ENCODE results near the gene SLX9.

Gene SLX9

DNA sequence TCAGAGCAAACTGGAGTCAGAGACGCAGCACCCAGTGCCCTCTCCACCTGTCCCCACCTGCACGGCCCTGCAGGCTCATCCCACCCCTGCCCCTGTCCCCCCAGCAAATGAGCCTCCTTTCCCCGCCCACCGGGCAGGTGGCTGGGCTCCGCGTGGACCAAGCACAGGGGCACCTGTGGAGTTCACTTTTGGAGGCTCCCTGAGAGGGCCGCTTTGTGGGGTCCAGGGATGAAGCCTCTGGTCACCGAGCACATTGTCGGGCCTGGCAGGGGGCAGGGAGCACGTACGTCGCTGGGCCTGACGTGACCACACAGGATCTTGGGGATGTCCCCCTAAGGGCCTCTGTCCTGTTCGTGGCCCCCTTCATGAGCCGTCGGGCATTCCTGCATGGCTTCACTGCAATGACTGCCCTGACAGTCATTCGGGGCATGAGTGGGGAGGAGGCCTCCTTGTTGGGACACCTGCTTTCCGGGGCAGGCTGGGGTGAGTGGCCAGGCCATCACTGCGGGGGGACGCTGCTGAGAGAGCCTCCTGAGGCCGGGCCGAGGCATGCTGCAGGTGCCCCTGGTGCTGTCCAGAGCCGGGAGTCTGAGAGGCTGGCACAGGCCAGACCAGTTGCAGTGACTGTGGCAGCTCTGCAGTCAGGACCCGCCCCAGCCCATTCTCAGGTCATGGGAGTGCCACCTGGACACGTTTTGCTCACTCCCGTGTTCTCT, 19.7 kb downstream of the SLX9 start:
- H3K27ac Mint-ChIP-seq, result no peak overlapping the region
- peaks cover 11% of the 10 kb centered on the region for H3K4me1 Mint-ChIP-seq
- DNase-seq (no peak), ATAC-seq (peak; percentile 41)
- no peaks in the 10 kb centered on the region for H3K9me3 Mint-ChIP-seq
- H3K4me3 Mint-ChIP-seq, result no peak overlapping the region
- no peaks in the 10 kb centered on the region for H3K27me3 Mint-ChIP-seq
- peaks cover 45% of the 10 kb centered on the region for H3K36me3 Mint-ChIP-seq (ENCODE audit: low read depth)

DNA sequence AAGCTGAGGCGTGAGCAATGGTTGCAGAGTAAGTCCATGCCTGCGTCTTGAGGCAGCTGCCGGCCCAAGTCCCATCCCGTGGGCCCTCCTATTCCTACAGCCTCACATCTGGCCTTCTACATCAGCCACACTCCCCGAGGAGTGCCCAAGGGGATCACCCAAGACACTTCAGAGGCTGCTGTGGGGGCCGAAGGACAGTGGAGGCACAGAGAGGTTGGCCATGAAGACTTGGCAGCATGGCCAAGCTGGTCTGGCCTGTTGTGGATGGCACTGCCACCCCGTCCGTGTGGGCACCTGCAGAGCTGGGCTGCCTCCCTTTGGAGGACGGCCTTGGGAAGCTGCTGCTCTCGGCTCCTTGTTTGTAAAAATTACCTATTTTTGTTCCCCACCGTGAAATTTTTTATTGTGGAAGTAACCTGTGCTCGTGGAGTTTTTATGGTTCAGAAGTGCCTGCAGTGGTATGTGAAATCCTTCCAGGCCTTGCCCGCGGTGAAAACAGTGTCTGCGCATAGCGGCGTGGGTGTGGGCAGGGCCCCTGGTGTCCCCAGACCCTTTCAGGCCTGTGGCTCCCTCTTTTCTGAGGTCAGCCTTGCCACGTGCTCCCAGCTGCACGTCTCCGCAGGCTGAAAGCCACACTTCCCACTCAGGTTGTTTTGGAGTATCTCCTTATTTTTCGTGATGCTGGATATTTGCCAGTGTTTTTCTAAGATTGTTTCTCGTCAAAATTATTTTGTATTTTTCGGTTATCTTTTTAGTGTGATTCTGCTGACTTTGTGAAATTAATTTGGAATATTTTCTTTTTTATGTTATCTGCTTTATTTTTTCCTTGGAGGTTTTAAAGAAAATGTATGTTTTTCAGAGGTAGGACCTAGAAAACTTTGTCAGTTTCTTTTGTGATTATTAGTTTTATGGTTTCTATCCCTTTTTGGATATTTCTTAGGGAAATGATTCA, 20.6 kb downstream of the SLX9 start:
- DNase-seq, result no peak
- peaks cover 51% of the 10 kb centered on the region for H3K36me3 Mint-ChIP-seq (ENCODE audit: low read depth)
- ATAC-seq, result no peak
- H3K4me1 Mint-ChIP-seq, result peaks cover 20% of the 10 kb centered on the region
- H3K9me3 Mint-ChIP-seq, result no peaks in the 10 kb centered on the region
- H3K4me3 Mint-ChIP-seq, result no peak overlapping the region
- no peaks in the 10 kb centered on the region for H3K27me3 Mint-ChIP-seq
- no peak overlapping the region for H3K27ac Mint-ChIP-seq

GRCh38 chr21:44962403-44962966, 22.7 kb downstream of the SLX9 start:
- Mint-ChIP-seq H3K4me3 (no peak overlapping the region), H3K9me3 (no peaks in the 10 kb centered on the region), H3K27ac (no peak overlapping the region), H3K36me3 (ENCODE audit: low read depth) (peaks cover 48% of the 10 kb centered on the region), H3K4me1 (peaks cover 32% of the 10 kb centered on the region), H3K27me3 (no peaks in the 10 kb centered on the region)
- DNase-seq (no peak), ATAC-seq (no peak)

DNA sequence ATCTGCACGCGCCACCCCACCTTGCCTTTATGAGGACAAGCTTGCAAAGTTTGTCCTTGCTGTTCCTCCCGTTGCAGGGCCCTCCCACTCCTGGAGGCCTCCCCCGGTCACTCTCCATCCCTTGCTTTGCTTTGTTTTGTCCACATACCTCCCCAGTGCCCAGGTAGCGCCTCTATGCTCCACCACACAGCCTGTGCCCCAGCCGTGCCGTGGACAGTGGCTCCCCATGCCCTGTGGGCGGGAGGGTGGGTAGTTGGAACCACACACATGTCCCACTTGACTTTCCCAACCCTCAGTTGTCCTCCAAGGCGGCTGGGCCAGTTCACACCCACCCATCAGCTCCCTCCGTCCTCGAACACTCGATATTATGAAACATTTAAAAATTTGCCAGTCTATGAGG, 24.6 kb downstream of the SLX9 start:
- no peak for ATAC-seq

DNA sequence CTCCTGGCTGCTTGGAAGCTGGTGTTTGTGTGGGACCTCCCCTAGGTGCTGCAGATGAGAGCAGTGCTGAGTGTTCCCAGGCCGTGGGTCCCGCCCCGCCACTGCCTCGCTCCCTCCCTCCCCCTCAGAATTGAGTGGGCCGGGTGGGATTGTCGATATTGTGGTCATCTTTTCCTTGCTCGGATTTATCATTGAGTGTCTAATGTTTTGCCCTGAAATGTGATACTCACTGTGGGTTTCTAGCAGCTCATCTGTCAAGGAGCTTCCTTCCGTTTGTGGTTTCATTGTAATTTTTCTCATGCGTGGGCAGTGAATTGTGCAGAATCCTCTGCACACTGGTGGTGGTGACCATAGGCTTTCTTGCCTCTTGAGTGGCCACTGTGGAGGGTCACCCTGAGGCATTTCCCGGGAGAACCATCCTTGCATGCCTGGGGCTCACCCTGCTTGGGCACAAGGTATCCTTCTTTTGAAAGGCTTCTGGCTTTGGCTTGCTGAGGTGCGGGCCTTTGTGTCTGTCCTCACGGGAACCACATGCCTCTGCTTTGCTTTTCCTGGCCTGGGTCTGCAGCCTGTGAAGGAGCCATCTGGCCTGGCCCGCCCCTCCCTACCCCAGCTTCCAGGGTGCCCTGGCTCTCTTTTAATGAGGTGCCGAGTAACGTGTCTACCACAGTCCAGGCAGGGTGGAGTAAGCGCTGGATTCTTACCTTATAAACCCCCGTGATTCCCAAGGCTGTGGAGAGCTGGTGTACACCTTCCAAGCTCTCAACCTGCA, 25.6 kb downstream of the SLX9 start:
- no peaks in the 10 kb centered on the region for H3K27me3 Mint-ChIP-seq
- peaks cover 54% of the 10 kb centered on the region for H3K36me3 Mint-ChIP-seq (ENCODE audit: low read depth)
- peak overlapping the region; percentile 51 for H3K27ac Mint-ChIP-seq
- ATAC-seq, result peak; percentile 59
- no peaks in the 10 kb centered on the region for H3K9me3 Mint-ChIP-seq
- peaks cover 48% of the 10 kb centered on the region for H3K4me1 Mint-ChIP-seq
- peak overlapping the region; percentile 42 for H3K4me3 Mint-ChIP-seq
- peak; percentile 39 for DNase-seq

More for the DNA sequence above, 24.6 kb downstream of the SLX9 start:
- no peak for DNase-seq
- H3K27ac Mint-ChIP-seq, result no peak overlapping the region
- H3K9me3 Mint-ChIP-seq, result no peaks in the 10 kb centered on the region
- peaks cover 43% of the 10 kb centered on the region for H3K4me1 Mint-ChIP-seq
- H3K4me3 Mint-ChIP-seq, result no peak overlapping the region
- H3K27me3 Mint-ChIP-seq, result no peaks in the 10 kb centered on the region
- H3K36me3 Mint-ChIP-seq (ENCODE audit: low read depth), result peaks cover 50% of the 10 kb centered on the region

GRCh38 chr21:44966135-44967081, 26.6 kb downstream of the SLX9 start:
- ATAC-seq (no peak), DNase-seq (no peak)
- no peaks in the 10 kb centered on the region for H3K27me3 Mint-ChIP-seq
- peaks cover 49% of the 10 kb centered on the region for H3K36me3 Mint-ChIP-seq (ENCODE audit: low read depth)
- H3K4me1 Mint-ChIP-seq, result peaks cover 48% of the 10 kb centered on the region
- no peak overlapping the region for H3K27ac Mint-ChIP-seq
- H3K4me3 Mint-ChIP-seq, result no peak overlapping the region
- H3K9me3 Mint-ChIP-seq, result no peaks in the 10 kb centered on the region

DNA sequence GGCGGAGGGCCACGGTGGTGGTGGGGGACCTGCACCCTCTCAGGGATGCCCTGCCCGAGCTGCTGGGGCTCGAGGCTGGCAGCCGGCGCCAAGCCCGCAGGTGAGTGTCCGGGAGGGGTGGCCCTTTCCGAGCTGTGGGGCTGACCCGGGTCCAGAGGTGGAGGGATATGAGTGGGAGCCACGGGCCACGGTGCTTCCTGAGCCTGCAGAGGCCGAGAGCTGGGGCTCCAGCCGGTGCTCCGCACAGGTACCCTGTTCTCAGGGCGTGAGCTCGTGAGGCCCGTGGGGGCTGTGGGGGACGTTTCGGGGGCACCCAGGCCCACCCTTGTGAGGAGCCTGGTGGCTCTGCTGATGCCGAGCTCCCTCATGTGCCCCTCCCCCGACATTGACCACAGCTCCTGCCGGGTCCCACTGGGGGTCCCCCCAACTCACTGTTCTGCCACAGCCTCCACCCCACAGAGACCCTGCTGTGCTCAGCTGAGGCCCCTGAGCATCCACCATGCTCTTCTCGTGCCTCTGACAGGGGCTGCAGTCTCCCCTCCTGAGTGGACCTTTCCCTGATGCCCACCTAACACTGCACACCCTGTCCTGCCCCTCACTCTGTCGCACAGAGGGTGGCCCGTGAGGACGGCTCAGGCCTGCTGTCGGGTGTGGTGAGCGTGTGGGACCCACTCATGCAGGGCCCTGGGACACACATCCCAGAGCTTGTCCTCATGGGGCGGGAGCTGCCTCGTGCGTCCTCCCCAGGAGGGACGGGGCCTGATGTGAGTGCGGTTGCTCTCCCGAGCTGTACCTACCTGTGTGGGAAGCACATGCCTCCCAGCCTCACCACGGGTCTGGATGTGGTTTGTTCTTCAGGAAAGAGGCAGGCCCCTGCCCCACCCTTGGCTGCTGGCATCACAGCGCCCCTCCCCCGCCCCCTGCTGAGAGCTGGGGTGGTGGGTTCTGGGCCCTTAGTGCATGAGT, 27.5 kb downstream of the SLX9 start:
- no peak overlapping the region for H3K4me3 Mint-ChIP-seq
- H3K4me1 Mint-ChIP-seq, result peaks cover 48% of the 10 kb centered on the region
- H3K27ac Mint-ChIP-seq, result no peak overlapping the region

DNA sequence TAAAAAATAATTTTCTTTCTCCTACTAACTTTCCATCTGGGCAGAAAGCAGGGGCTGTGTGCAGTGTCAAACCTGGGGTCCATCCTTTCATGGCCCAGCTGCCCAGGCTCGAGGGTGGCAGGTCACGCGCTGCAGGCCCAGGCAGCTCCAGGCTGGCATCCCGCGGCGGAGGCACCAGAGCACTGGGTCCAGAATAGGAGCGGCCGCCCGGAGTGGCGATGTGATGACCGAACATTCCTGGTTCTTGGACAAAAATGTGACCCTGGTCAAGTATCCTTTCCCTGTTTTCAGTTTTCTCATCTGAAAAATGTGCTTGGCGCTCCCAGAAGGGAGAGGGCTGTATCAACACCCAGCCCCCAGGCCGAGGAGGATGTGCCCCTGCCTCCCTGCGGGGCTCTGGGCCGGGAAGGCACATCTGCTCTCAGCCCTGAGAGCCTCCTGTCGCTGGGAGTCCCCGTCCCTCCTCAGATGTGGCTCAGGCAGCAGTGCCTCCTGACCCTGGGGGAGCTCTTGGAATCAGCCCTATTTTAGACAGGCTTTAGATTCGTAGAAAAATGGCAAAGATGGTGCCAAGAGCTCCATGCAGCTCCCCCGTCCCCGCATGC, 29.3 kb downstream of the SLX9 start:
- Mint-ChIP-seq H3K27me3 (no peaks in the 10 kb centered on the region), H3K4me3 (no peak overlapping the region), H3K9me3 (no peaks in the 10 kb centered on the region), H3K27ac (peak overlapping the region; percentile 14), H3K36me3 (ENCODE audit: low read depth) (peaks cover 31% of the 10 kb centered on the region), H3K4me1 (peaks cover 39% of the 10 kb centered on the region)
- no peak for DNase-seq
- ATAC-seq, result no peak

More for the DNA sequence above, 27.5 kb downstream of the SLX9 start:
- no peak for DNase-seq
- no peak for ATAC-seq
- no peaks in the 10 kb centered on the region for H3K27me3 Mint-ChIP-seq
- no peaks in the 10 kb centered on the region for H3K9me3 Mint-ChIP-seq
- H3K36me3 Mint-ChIP-seq (ENCODE audit: low read depth), result peaks cover 43% of the 10 kb centered on the region

GRCh38 chr21:44969931-44970755, 30.3 kb downstream of the SLX9 start:
- peaks cover 31% of the 10 kb centered on the region for H3K4me1 Mint-ChIP-seq
- DNase-seq, result no peak
- no peaks in the 10 kb centered on the region for H3K9me3 Mint-ChIP-seq
- H3K4me3 Mint-ChIP-seq, result no peak overlapping the region
- no peak for ATAC-seq
- H3K36me3 Mint-ChIP-seq (ENCODE audit: low read depth), result peaks cover 22% of the 10 kb centered on the region
- H3K27me3 Mint-ChIP-seq, result no peaks in the 10 kb centered on the region
- peak overlapping the region; percentile 14 for H3K27ac Mint-ChIP-seq

GRCh38 chr21:44970766-44971671, 31.2 kb downstream of the SLX9 start:
- Mint-ChIP-seq H3K36me3 (ENCODE audit: low read depth) (peaks cover 19% of the 10 kb centered on the region), H3K27ac (no peak overlapping the region), H3K27me3 (no peaks in the 10 kb centered on the region), H3K9me3 (no peaks in the 10 kb centered on the region), H3K4me1 (peaks cover 24% of the 10 kb centered on the region), H3K4me3 (no peak overlapping the region)
- DNase-seq (no peak), ATAC-seq (no peak)

- Mint-ChIP-seq H3K27me3 (no peaks in the 10 kb centered on the region), H3K36me3 (ENCODE audit: low read depth) (peaks cover 17% of the 10 kb centered on the region), H3K9me3 (no peaks in the 10 kb centered on the region), H3K27ac (no peak overlapping the region), H3K4me1 (peaks cover 20% of the 10 kb centered on the region), H3K4me3 (no peak overlapping the region)
- ATAC-seq, result no peak
- no peak for DNase-seq
Measured at GRCh38 chr21:44971672-44971995, 31.8 kb downstream of the SLX9 start.

All from activated naive CD8-positive, alpha-beta T cell treated with anti-CD3 and anti-CD28 coated beads, Interleukin-2, amount 50 U/mL, for 24 hours (primary cell).